ENCODE results near the gene GTSE1.

GRCh38 chr22:46354176-46354992, 57.7 kb downstream of the GTSE1 start:
- TF ChIP-seq POLR2A (IDR thresholded peaks at IDR 0.05; ENCODE audit: low read depth, low read length) (no peak), POLR2AphosphoS5 (IDR thresholded peaks at IDR 0.05; ENCODE audit: low read depth, low read length) (no peak), SPI1 (IDR thresholded peaks at IDR 0.05; ENCODE audit: low read depth, low read length) (no peak), TAF1 (IDR thresholded peaks at IDR 0.05; ENCODE audit: low read depth, low read length) (no peak)
